ENCODE data around the gene IFITM2. TPM values are rescaled to one million over a fixed set of nuclear protein-coding genes. Genes with fewer than 3 reads are reported as not detected.

The IFITM2 gene
- total RNA-seq, 3 donors from 2014 or later: 81.4 to 404 (median 129) TPM

- Histone ChIP-seq H3K27ac (no peak overlapping the region), H3K27me3 (peaks cover 0 to 18% of the 10 kb centered on the region in 2 donors)
Observed at GRCh38 chr11:297051-297585, 10.5 kb upstream of the IFITM2 start.

GRCh38 chr11:297586-298405 lies 9.8 kb upstream of the IFITM2 start:
- Histone ChIP-seq H3K4me1 (no peaks in the 10 kb centered on the region), H3K9me3 (no peaks in the 10 kb centered on the region), H3K4me3 (no peak overlapping the region), H3K36me3 (no peaks in the 10 kb centered on the region), H3K27me3 (peaks cover 0 to 18% of the 10 kb centered on the region in 2 donors), H3K27ac (peak overlapping the region in 1 of 2 donors; percentile 0)
- intact Hi-C loops (cut with DNase I; ENCODE audit: low total_unique reads): loop anchor here (5.0 kb wide), 1 partner anchor 65 kb away; no protein-coding TSS in a partner anchor
- TF ChIP-seq CTCF (IDR thresholded peaks at IDR 0.05): no peak
- no peak for TF ChIP-seq POLR2AphosphoS5 (IDR thresholded peaks at IDR 0.05)
- TF ChIP-seq POLR2A (IDR thresholded peaks at IDR 0.05): no peak
- no peak for DNase-seq (ENCODE audit: low spot score in 2 of 2)

More at GRCh38 chr11:297051-297585, 10.5 kb upstream of the IFITM2 start:
- intact Hi-C loops (cut with DNase I; ENCODE audit: low total_unique reads): loop anchor here (5.0 kb wide), 1 partner anchor 65 kb away; no protein-coding TSS in a partner anchor
- DNase-seq (ENCODE audit: low spot score in 2 of 2): no peak
- TF ChIP-seq POLR2A (IDR thresholded peaks at IDR 0.05) (no peak), CTCF (IDR thresholded peaks at IDR 0.05) (no peak), POLR2AphosphoS5 (IDR thresholded peaks at IDR 0.05) (no peak)
- H3K9me3 ChIP-seq: no peaks in the 10 kb centered on the region
- H3K36me3 ChIP-seq: no peaks in the 10 kb centered on the region
- no peaks in the 10 kb centered on the region for H3K4me1 ChIP-seq
- no peak overlapping the region for H3K4me3 ChIP-seq

DNA sequence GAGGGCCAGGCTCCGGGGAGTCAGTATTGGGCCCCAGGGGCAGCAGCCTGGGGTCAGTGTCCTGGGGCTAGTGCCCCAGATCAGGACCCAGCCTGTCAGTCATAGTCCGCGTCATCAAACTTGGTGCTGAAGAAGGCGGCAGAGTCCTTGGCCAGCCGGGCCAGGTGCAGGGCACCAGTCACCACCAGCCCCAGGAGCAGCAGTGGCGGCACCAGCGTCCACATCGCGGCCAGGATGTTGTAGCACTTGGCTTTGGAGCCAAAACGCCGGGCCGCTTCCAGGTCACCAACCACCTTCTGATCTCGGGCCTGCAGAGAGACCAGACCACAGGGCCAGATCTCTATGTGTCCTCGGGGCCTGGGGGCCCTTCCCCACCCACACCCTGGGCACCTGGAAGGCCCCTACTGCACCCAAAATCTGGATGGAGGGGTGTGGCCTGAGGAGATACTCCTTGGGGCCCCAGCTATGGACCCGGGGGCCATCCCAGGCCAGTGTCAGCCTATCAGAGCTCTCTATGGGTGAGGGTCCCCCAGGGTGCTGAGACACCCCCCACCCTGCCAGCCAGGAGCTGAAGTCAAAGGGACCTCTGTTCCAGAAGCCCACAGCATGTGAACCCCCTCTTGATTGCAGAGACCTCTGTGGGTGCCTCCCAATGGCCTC lies 9.1 kb upstream of the IFITM2 start:
- no peak for TF ChIP-seq POLR2A (IDR thresholded peaks at IDR 0.05)
- TF ChIP-seq CTCF (IDR thresholded peaks at IDR 0.05): no peak
- TF ChIP-seq POLR2AphosphoS5 (IDR thresholded peaks at IDR 0.05): no peak
- Histone ChIP-seq H3K4me1 (no peaks in the 10 kb centered on the region), H3K9me3 (no peaks in the 10 kb centered on the region), H3K4me3 (no peak overlapping the region), H3K27ac (peak overlapping the region in 1 of 2 donors; percentile 0), H3K27me3 (peaks cover 0 to 18% of the 10 kb centered on the region in 2 donors), H3K36me3 (no peaks in the 10 kb centered on the region)
- intact Hi-C loops (cut with DNase I; ENCODE audit: low total_unique reads): loop anchor here (5.0 kb wide), 1 partner anchor 64 kb away; no protein-coding TSS in a partner anchor
- no peak for DNase-seq (ENCODE audit: low spot score in 2 of 2)

GRCh38 chr11:299081-299891 lies 8.3 kb upstream of the IFITM2 start, which contains the start of gene IFITM5:
TSS of gene IFITM5 (minus strand) at chr11:299526. CDS start at chr11:299490, 36 bp downstream.
- no peak for TF ChIP-seq CTCF (IDR thresholded peaks at IDR 0.05)
- no peak for TF ChIP-seq POLR2AphosphoS5 (IDR thresholded peaks at IDR 0.05)
- no peak for TF ChIP-seq POLR2A (IDR thresholded peaks at IDR 0.05)
- H3K27ac ChIP-seq: peak within 1 kb of the TSS in 1 of 2 donors; percentile 0
- peaks cover 0 to 18% of the 10 kb centered on the region in 2 donors for H3K27me3 ChIP-seq
- intact Hi-C loops (cut with DNase I; ENCODE audit: low total_unique reads): loop anchor here (5.0 kb wide), 1 partner anchor 63 kb away; no protein-coding TSS in a partner anchor
- H3K9me3 ChIP-seq: no peaks in the 10 kb centered on the region
- DNase-seq (ENCODE audit: low spot score in 2 of 2): no peak
- no peaks in the 10 kb centered on the region for H3K4me1 ChIP-seq
- no peaks in the 10 kb centered on the region for H3K36me3 ChIP-seq
- H3K4me3 ChIP-seq: no peak within 1 kb of the TSS
